Fibroblast of pulmonary artery (primary cell): ENCODE data around the gene LARP1.

ENCODE experiments used
- DNase-seq: peaks from one replicate; pipeline ENCODE4 v3.0.0-alpha.2; 2010; ENCODE audit warnings: low read depth
- H3K4me3 ChIP-seq: replicated peaks from 2 replicates; pipeline ENCODE4 v1.5.1; 2011; ENCODE audit warnings: low read depth, mild to moderate bottlenecking, control low read depth, low read length, moderate library complexity
- CTCF ChIP-seq: IDR thresholded peaks from 2 replicates; pipeline ENCODE4 v1.5.1; 2011; ENCODE audit warnings: mild to moderate bottlenecking, control low read depth, low read length, inconsistent platforms; ENCODE audit errors: missing control alignments

The LARP1 gene

GRCh38 chr5:154863291-154864080, 108.3 kb downstream of the LARP1 start:
- TF ChIP-seq CTCF, result no peak
- H3K4me3 ChIP-seq, result no peak overlapping the region

GRCh38 chr5:154865466-154866184, 110.4 kb downstream of the LARP1 start:
- H3K4me3 ChIP-seq, result no peak overlapping the region
- no peak for TF ChIP-seq CTCF
- DNase-seq, result peak; percentile 25

More at GRCh38 chr5:154863291-154864080, 108.3 kb downstream of the LARP1 start:
- DNase-seq, result no peak

GRCh38 chr5:154866841-154867240, 111.7 kb downstream of the LARP1 start:
- H3K4me3 ChIP-seq, result no peak overlapping the region
- no peak for TF ChIP-seq CTCF
- no peak for DNase-seq
